Thyroid gland (tissue), 4 donors: ENCODE measurements around the gene SMYD1. TPM values are rescaled to one million over a fixed set of nuclear protein-coding genes. Genes with fewer than 3 reads are reported as not detected.

Experiments
- DNase-seq, 2 donors: peaks; one replicate each; pipeline ENCODE4 v3.0.0-alpha.2; 2019
- H3K27ac ChIP-seq, 3 donors: fragments of 200-600 bp; sonication (generic); 1 replicate in 2 of 3; 2 replicates in 1 of 3; pipeline ENCODE4 v1.5.1; 2016 to 2019; ENCODE audit warnings: mild to moderate bottlenecking in 1 of 3, moderate library complexity in 1 of 3
- H3K27me3 ChIP-seq: fragments of 200-600 bp; sonication (generic); one replicate; pipeline ENCODE4 v1.5.1; 2019
- H3K36me3 ChIP-seq, 2 donors: fragments of 200-600 bp; sonication (generic); one replicate each; pipeline ENCODE4 v1.5.1; 2016 to 2019
- H3K4me1 ChIP-seq, 2 donors: fragments of 200-600 bp; sonication (generic); one replicate each; pipeline ENCODE4 v1.5.1; 2017 to 2019
- H3K4me3 ChIP-seq, 3 donors: fragments of 200-600 bp; sonication (generic); replicated peaks in 1 of 3; 1 replicate in 2 of 3; 2 replicates in 1 of 3; pipeline ENCODE4 v1.5.1; 2016; ENCODE audit warnings: mild to moderate bottlenecking in 1 of 3
- H3K9me3 ChIP-seq: fragments of 200-600 bp; sonication (generic); one replicate; pipeline ENCODE4 v1.5.1; 2017
- POLR2A ChIP-seq, 2 donors: fragments of 450-650 bp; IDR thresholded peaks; one replicate each; pipeline ENCODE4 v1.6.1; 2017; ENCODE audit warnings: antibody characterized with exemption in 2 of 2, mild to moderate bottlenecking in 2 of 2, moderate library complexity in 1 of 2
- WGBS, 2 donors: methylation state at CpG; one replicate each; pipeline ENCODE4 v1.1.5; 2017; 5-methylcytosine and 5-hydroxymethylcytosine counted together
- intact Hi-C: fragments of 100-400 bp; cut with DNase I; formaldehyde crosslinking; loops from one replicate; pipeline ENCODE4 v1.15.1; 2023
- total RNA-seq, 4 donors: library from RNA; depleted of rRNA; stranded (reverse); fragments of >200 nt; gene quantifications; one replicate each; pipeline ENCODE4 v1.2.3, GENCODE V29; 2016
- TF ChIP-seq, protein P1 (sequence below), 6 experiments: fragments of 200-600 bp in 3 of 6; fragments of 450-650 bp in 3 of 6; sonication (generic) in 3 of 6; IDR thresholded peaks; one replicate each; pipeline ENCODE4 v1.5.1; 2016 to 2019; ENCODE audit warnings: antibody characterized with exemption in 6 of 6, mild to moderate bottlenecking in 2 of 6, inconsistent platforms in 1 of 6, moderate library complexity in 1 of 6

Gene SMYD1
- total RNA-seq, 4 donors from 2014 or later = not detected

DNA sequence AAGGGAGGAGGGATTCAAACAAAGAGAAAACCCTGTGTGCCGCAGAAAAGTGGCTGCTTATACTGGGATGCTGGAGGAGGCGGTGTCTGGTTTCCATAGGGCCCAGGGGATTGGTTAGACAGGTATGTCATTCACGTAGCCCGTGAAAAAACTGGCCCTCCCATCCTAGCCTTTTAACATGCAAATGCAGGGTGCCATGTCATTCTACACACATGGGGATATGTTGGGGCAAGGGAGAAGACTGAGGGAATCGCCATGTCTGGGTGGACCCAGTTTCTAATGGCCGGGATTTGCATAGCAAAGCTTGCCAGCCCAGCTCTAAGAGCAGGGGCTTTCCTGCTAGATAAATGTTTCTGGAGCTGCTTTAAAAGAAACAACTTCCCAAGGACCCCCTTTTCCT is 43.1 kb upstream of the SMYD1 start:
- H3K36me3 ChIP-seq = peaks cover 5 to 11% of the 10 kb centered on the region in 2 donors
- H3K4me1 ChIP-seq = no peaks in the 10 kb centered on the region
- TF ChIP-seq, protein P1, sequence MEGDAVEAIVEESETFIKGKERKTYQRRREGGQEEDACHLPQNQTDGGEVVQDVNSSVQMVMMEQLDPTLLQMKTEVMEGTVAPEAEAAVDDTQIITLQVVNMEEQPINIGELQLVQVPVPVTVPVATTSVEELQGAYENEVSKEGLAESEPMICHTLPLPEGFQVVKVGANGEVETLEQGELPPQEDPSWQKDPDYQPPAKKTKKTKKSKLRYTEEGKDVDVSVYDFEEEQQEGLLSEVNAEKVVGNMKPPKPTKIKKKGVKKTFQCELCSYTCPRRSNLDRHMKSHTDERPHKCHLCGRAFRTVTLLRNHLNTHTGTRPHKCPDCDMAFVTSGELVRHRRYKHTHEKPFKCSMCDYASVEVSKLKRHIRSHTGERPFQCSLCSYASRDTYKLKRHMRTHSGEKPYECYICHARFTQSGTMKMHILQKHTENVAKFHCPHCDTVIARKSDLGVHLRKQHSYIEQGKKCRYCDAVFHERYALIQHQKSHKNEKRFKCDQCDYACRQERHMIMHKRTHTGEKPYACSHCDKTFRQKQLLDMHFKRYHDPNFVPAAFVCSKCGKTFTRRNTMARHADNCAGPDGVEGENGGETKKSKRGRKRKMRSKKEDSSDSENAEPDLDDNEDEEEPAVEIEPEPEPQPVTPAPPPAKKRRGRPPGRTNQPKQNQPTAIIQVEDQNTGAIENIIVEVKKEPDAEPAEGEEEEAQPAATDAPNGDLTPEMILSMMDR (IDR thresholded peaks at IDR 0.05) = no peak
- no peak for TF ChIP-seq POLR2A (IDR thresholded peaks at IDR 0.05)
- H3K27ac ChIP-seq = no peak overlapping the region
- 68 to 81% methylated on average over 6 of the region's 6 CpGs for WGBS, 2 donors
- H3K9me3 ChIP-seq = no peaks in the 10 kb centered on the region
- no peaks in the 10 kb centered on the region for H3K27me3 ChIP-seq
- no peak for DNase-seq
- intact Hi-C loops = no loop called here
- no peak overlapping the region for H3K4me3 ChIP-seq

DNA sequence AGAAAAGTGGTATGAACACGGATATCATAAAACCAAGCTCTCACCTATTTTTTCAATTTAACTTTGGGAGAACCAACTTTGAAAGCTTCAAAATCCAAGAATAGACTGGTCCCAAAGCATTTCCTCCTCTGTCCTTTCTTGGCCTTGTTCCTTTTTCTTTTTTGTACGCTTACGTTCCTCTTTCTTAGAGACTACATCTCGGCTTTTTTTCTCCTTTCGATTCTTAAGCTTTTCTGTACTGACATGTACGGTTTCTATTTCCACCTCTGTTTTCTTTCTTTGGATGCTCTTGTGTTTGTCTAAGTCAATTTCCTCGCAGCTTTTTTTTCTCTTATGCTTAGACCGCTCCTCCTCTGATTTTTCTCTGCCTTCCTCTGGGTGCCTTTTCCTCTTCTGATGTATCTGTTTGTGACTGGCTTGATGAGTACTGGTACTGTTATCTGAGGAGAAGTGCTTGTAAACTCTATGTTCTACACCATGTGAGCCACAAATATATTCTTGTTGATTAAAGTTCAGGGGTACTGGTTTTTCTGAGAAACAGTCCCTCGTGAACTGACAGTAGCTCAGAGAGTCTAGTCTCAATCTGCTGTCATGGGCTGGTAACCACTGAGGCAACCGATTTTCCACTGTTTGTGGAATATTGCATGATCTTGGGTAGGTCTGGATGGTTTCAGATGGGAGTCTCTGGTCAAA is 39.8 kb upstream of the SMYD1 start:
- no peaks in the 10 kb centered on the region for H3K27me3 ChIP-seq
- DNase-seq = no peak
- no peak overlapping the region for H3K4me3 ChIP-seq
- TF ChIP-seq, protein P1 (IDR thresholded peaks at IDR 0.05) = no peak
- no peak for TF ChIP-seq POLR2A (IDR thresholded peaks at IDR 0.05)
- intact Hi-C loops = no loop called here
- no peaks in the 10 kb centered on the region for H3K4me1 ChIP-seq
- 92% methylated on average over 10 of the region's 10 CpGs for WGBS, 2 donors
- H3K36me3 ChIP-seq = peaks cover 5 to 21% of the 10 kb centered on the region in 2 donors
- no peak overlapping the region for H3K27ac ChIP-seq
- no peaks in the 10 kb centered on the region for H3K9me3 ChIP-seq

DNA sequence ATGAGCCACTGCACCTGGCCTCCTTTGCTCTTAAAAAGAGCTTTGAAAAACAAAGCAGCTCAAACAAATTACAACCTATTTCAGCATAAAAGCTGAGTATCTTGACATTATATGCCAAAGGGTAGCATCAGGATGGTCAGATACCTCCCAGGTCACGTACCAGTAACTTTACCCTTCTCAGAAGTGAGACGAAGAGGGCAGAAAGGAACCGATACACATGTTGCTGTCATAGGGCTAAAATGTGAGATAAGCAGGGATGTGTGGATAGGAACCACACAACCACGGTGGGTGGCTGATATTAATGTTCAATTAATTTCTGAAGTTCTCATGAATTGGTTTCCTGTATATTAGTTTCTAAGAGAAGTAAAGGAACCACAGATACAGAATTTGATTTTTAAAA is 38.7 kb upstream of the SMYD1 start:
- 97 to 98% methylated on average over 4 of the region's 4 CpGs for WGBS, 2 donors
- no peak overlapping the region for H3K4me3 ChIP-seq
- H3K36me3 ChIP-seq = peaks cover 5 to 23% of the 10 kb centered on the region in 2 donors
- DNase-seq = no peak
- no peaks in the 10 kb centered on the region for H3K9me3 ChIP-seq
- H3K27me3 ChIP-seq = no peaks in the 10 kb centered on the region
- intact Hi-C loops = no loop called here
- H3K27ac ChIP-seq = no peak overlapping the region
- TF ChIP-seq POLR2A (IDR thresholded peaks at IDR 0.05) = no peak
- TF ChIP-seq, protein P1 (IDR thresholded peaks at IDR 0.05) = no peak
- H3K4me1 ChIP-seq = no peaks in the 10 kb centered on the region

DNA sequence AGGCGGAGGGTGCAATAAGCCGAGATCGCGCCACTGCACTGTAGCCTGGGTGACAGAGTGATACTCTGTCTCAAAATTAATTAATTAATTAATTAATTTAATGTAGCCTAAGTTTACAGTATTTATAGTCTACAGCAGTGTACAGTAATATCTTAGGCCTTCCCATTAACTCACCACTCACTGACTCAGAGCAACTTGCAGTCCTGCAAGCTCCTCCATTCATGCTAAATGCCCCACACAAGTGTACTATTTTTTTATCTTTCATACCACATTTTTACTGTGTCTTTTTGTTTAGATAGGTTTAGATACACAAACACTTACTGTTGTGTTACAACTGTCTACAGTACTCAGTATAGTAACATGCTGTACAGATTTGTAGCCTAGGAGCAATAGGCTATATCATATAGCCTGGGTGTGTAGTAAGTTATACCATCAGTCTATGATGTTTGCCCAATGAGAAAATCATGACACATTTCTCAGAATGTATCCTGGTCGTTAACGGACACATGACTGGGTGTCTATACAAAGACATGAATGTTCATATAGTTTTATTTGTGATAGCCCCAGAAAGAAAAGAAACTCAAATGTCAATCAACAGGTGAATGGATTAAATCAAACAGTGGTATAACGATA is 35.4 kb upstream of the SMYD1 start:
- H3K4me1 ChIP-seq = no peaks in the 10 kb centered on the region
- H3K36me3 ChIP-seq = peaks cover 9 to 23% of the 10 kb centered on the region in 2 donors
- intact Hi-C loops = no loop called here
- no peak overlapping the region for H3K4me3 ChIP-seq
- WGBS, 2 donors = 96 to 97% methylated on average over 7 of the region's 7 CpGs
- H3K9me3 ChIP-seq = no peaks in the 10 kb centered on the region
- H3K27ac ChIP-seq = no peak overlapping the region
- TF ChIP-seq, protein P1 (IDR thresholded peaks at IDR 0.05) = no peak
- TF ChIP-seq POLR2A (IDR thresholded peaks at IDR 0.05) = no peak
- H3K27me3 ChIP-seq = no peaks in the 10 kb centered on the region
- DNase-seq = no peak

DNA sequence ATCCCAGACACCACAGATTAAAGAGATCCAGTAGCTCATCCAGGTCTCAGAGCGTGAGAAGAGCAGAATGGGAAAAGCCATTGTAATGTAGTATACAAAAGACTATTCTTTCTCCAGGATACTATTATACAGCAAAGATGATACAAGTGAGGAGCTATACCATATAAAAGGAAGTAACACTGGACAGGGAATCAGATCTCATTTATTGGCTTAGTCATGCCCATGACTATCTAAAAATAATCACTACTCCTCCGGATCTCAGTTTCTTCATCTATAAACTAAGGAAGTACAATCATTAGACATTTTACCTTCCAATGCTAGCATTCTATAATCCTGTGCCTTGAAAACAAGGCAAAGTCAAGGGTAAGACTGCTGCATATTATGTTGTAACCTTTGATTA is 31.4 kb upstream of the SMYD1 start:
- TF ChIP-seq, protein P1 (IDR thresholded peaks at IDR 0.05) = no peak
- no peak for TF ChIP-seq POLR2A (IDR thresholded peaks at IDR 0.05)
- Histone ChIP-seq H3K9me3 (no peaks in the 10 kb centered on the region), H3K4me1 (no peaks in the 10 kb centered on the region), H3K27ac (no peak overlapping the region), H3K27me3 (no peaks in the 10 kb centered on the region), H3K4me3 (no peak overlapping the region), H3K36me3 (peaks cover 4% of the 10 kb centered on the region in 2 donors)
- WGBS, 2 donors = 89 to 100% methylated on average over 2 of the region's 2 CpGs
- intact Hi-C loops = no loop called here
- no peak for DNase-seq
